ENCODE data around the gene MYH15. TPM values are rescaled to one million over a fixed set of nuclear protein-coding genes. Genes with fewer than 3 reads are reported as not detected.

Gene MYH15
- polyA plus RNA-seq, 1 donor from 2014 or later, result 0.71 TPM

DNA sequence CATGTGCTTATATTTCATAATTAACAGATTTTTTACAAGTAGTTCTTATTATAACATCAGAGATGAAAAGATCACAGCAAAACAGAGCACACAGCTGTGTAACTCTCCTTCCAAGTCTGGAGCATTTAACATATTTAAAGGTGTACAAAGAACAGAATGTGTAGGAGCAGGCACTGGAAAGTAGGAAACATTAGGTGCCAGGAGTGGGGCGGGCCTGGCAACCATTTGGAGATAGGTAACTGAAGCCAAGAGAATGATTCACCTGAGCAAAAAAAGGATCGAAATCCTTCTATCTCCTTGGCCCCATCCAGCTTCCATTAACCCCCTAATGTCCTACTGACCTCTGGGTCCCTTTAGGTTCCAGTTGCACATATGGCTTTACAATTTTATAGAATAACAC, 2.3 kb upstream of the MYH15 start:
- no peak overlapping the region for H3K4me2 ChIP-seq (ENCODE audit: low read length)

DNA sequence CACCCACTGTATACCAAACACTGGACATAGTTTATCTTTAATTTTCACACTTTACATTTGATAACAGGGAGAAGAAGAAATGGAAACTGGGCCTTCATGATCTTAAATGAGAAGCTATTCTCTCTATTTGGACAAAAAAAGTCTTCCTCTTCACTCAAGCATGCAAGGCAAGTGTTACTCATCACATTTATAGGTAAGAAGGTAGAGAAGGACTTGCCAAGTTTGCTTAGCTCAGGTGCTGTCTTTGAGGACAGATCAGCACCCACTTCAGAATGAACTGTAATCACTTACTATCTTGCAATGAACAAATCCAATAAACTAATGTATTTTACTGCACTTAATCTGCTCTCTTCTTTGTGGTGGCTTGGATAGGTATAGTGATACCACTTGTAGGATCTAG, 1.1 kb upstream of the MYH15 start:
- H3K4me2 ChIP-seq (ENCODE audit: low read length), result no peak overlapping the region
- H3K9me2 ChIP-seq (ENCODE audit: insufficient read depth, low read length), result no peaks in the 10 kb centered on the region
- H3K9me3 ChIP-seq (ENCODE audit: low read length), result no peaks in the 10 kb centered on the region
- no peaks in the 10 kb centered on the region for H3F3A ChIP-seq (ENCODE audit: insufficient read depth, low read length, poor library complexity, severe bottlenecking)
- H3K4me3 ChIP-seq (ENCODE audit: low read length), result no peak overlapping the region
- no peaks in the 10 kb centered on the region for H3K27me3 ChIP-seq (ENCODE audit: insufficient read depth, low read depth, low read length)
- H4K20me1 ChIP-seq (ENCODE audit: insufficient read depth), result no peaks in the 10 kb centered on the region
- H3K36me3 ChIP-seq (ENCODE audit: insufficient read depth, low read length), result no peaks in the 10 kb centered on the region
- H3K79me2 ChIP-seq (replicated peaks; ENCODE audit: insufficient read depth, low read length), result no peaks in the 10 kb centered on the region
- H2AFZ ChIP-seq (ENCODE audit: low read depth, low read length), result no peak overlapping the region
- H3K9ac ChIP-seq (ENCODE audit: low read length), result no peak overlapping the region
- no peak overlapping the region for H3K27ac ChIP-seq (ENCODE audit: low read length)
- TF ChIP-seq SMC3 (conservative IDR thresholded peaks at IDR 0.05; ENCODE audit: poor library complexity) (no peak), TAF1 (IDR thresholded peaks at IDR 0.05; ENCODE audit: low read depth) (no peak), CTCF (IDR thresholded peaks at IDR 0.05; ENCODE audit: poor library complexity, severe bottlenecking) (no peak), RAD21 (conservative IDR thresholded peaks at IDR 0.05) (no peak), EP300 (conservative IDR thresholded peaks at IDR 0.05; ENCODE audit: poor library complexity, severe bottlenecking) (no peak), POLR2AphosphoS5 (IDR thresholded peaks at IDR 0.05) (no peak), EZH2 (IDR thresholded peaks at IDR 0.05; ENCODE audit: borderline replicate concordance, insufficient read depth, low read length, poor library complexity, severe bottlenecking) (no peak)

More for the DNA sequence above, 2.3 kb upstream of the MYH15 start:
- Histone ChIP-seq H3F3A (ENCODE audit: insufficient read depth, low read length, poor library complexity, severe bottlenecking) (no peaks in the 10 kb centered on the region), H3K4me3 (ENCODE audit: low read length) (no peak overlapping the region), H3K9me2 (ENCODE audit: insufficient read depth, low read length) (no peaks in the 10 kb centered on the region), H3K9me3 (ENCODE audit: low read length) (no peaks in the 10 kb centered on the region), H3K27me3 (ENCODE audit: insufficient read depth, low read depth, low read length) (no peaks in the 10 kb centered on the region), H3K36me3 (ENCODE audit: insufficient read depth, low read length) (no peaks in the 10 kb centered on the region), H4K20me1 (ENCODE audit: insufficient read depth) (no peaks in the 10 kb centered on the region), H3K9ac (ENCODE audit: low read length) (no peak overlapping the region), H3K79me2 (replicated peaks; ENCODE audit: insufficient read depth, low read length) (no peaks in the 10 kb centered on the region), H2AFZ (ENCODE audit: low read depth, low read length) (no peak overlapping the region), H3K27ac (ENCODE audit: low read length) (no peak overlapping the region)
- no peak for TF ChIP-seq CTCF (IDR thresholded peaks at IDR 0.05; ENCODE audit: poor library complexity, severe bottlenecking)
- TF ChIP-seq TAF1 (IDR thresholded peaks at IDR 0.05; ENCODE audit: low read depth), result no peak
- TF ChIP-seq POLR2AphosphoS5 (IDR thresholded peaks at IDR 0.05), result no peak
- TF ChIP-seq SMC3 (conservative IDR thresholded peaks at IDR 0.05; ENCODE audit: poor library complexity), result no peak
- no peak for TF ChIP-seq RAD21 (conservative IDR thresholded peaks at IDR 0.05)
- no peak for TF ChIP-seq EP300 (conservative IDR thresholded peaks at IDR 0.05; ENCODE audit: poor library complexity, severe bottlenecking)
- TF ChIP-seq MXI1 (conservative IDR thresholded peaks at IDR 0.05; ENCODE audit: poor library complexity, severe bottlenecking), result no peak
- TF ChIP-seq EZH2 (IDR thresholded peaks at IDR 0.05; ENCODE audit: borderline replicate concordance, insufficient read depth, low read length, poor library complexity, severe bottlenecking), result no peak
- TF ChIP-seq REST (IDR thresholded peaks at IDR 0.05; ENCODE audit: borderline replicate concordance), result no peak
